Stimulated activated CD8-positive, alpha-beta memory T cell treated with anti-CD3 and anti-CD28 coated beads, Interleukin-12 subunit alpha, Interleukin-12 subunit beta, amount 100 ng/mL, for 1 hour (primary cell): ENCODE results near the gene CHST11.

Experiments
- DNase-seq: peaks from one replicate; pipeline ENCODE4 v3.0.0-alpha.2; 2020; ENCODE audit warnings: low read depth

The CHST11 gene

GRCh38 chr12:104720339-104721038, 263.7 kb downstream of the CHST11 start:
- peak; percentile 16 for DNase-seq

- no peak for DNase-seq
Measured at GRCh38 chr12:104721039-104721405, 264.3 kb downstream of the CHST11 start.

- no peak for DNase-seq
Measured at GRCh38 chr12:104721936-104722335, 265.2 kb downstream of the CHST11 start.

GRCh38 chr12:104722601-104723534, 266.1 kb downstream of the CHST11 start:
- no peak for DNase-seq

GRCh38 chr12:104723895-104724294, 267.1 kb downstream of the CHST11 start:
- no peak for DNase-seq

GRCh38 chr12:104724992-104725585, 268.3 kb downstream of the CHST11 start:
- no peak for DNase-seq

- no peak for DNase-seq
Measured at GRCh38 chr12:104725610-104726009, 268.9 kb downstream of the CHST11 start.

GRCh38 chr12:104727726-104728465, 271.1 kb downstream of the CHST11 start:
- no peak for DNase-seq

- DNase-seq, result no peak
Measured at GRCh38 chr12:104729091-104729490, 272.3 kb downstream of the CHST11 start.

GRCh38 chr12:104729610-104730446, 273.1 kb downstream of the CHST11 start:
- no peak for DNase-seq

GRCh38 chr12:104730763-104731162, 274.0 kb downstream of the CHST11 start:
- DNase-seq, result no peak

- DNase-seq, result no peak
Measured at GRCh38 chr12:104733717-104734175, 277.0 kb downstream of the CHST11 start.

GRCh38 chr12:104734541-104735095, 277.9 kb downstream of the CHST11 start:
- DNase-seq, result no peak

- DNase-seq, result no peak
Measured at GRCh38 chr12:104735801-104736200, 279.1 kb downstream of the CHST11 start.

- DNase-seq, result no peak
Measured at GRCh38 chr12:104736307-104736706, 279.6 kb downstream of the CHST11 start.

- DNase-seq, result no peak
Measured at GRCh38 chr12:104737113-104737512, 280.4 kb downstream of the CHST11 start.

GRCh38 chr12:104737791-104738301, 281.1 kb downstream of the CHST11 start:
- no peak for DNase-seq

GRCh38 chr12:104738331-104738730, 281.6 kb downstream of the CHST11 start:
- DNase-seq, result no peak

GRCh38 chr12:104738776-104739642, 282.3 kb downstream of the CHST11 start:
- DNase-seq, result no peak

GRCh38 chr12:104740668-104741067, 283.9 kb downstream of the CHST11 start:
- no peak for DNase-seq
